Ramos (cell line): ENCODE data around the gene CORO2B.
"Not testable (repeated sequence)": the region's sequence is repeated elsewhere in the genome, so short reads cannot be mapped to it uniquely, and the experiment has no call there.

Experiments used
- in situ Hi-C: fragments of 300-500 bp; cut with MboI; formaldehyde crosslinking; loops from one replicate; pipeline ENCODE4 v1.14.3; 2022; ENCODE audit warnings: low sequenced_read_pairs; ENCODE audit not compliant: unreplicated experiment

Gene CORO2B

DNA sequence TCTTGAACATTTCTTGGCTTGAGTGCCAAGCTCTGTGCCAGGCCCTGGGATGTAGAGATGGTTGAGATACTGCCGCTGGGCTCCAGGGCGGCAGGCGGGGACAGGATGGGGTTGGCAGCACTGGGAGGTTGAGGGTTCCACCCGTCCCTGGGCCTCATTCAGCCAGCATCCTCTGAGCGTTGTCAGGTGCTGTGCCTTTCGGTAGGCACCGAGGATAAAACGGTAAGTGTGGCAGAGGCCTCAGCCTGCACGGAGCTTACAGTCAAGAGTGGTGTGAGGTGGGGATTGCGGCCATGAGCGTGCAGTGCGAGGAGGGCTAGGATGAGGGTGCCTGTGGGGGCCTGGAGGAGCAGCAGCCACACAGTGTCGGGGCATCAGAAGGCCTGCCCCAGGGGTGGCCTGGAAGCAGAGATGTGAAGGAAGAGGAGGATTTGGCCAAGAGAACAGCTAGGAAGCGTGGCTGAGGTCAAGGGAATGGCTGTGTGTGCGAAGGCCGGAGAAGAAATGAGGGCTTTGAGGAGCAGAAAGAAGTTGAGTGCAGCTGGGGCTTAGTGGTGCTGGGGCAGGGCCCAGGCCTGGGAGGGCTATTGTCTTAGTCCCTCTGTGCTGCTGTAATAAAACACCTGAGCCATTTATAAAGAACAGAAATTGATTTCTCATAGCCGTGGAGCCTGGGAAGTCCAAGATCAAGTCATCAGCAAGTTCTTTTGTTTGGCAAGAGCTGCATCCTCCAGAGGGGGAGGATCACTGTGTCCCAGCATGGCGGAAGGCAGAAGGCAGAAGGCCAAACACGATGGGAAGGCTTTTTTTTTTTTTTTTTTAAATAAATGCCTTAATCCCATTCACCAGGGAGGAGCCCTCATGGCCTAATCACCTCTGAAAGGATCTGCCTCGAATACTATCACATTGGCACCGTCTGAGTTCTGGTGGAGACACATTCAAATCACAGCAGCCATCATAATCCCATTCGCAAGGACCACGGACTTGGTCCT is 22.7 kb downstream of the CORO2B start:
- in situ Hi-C loops = no loop called here

DNA sequence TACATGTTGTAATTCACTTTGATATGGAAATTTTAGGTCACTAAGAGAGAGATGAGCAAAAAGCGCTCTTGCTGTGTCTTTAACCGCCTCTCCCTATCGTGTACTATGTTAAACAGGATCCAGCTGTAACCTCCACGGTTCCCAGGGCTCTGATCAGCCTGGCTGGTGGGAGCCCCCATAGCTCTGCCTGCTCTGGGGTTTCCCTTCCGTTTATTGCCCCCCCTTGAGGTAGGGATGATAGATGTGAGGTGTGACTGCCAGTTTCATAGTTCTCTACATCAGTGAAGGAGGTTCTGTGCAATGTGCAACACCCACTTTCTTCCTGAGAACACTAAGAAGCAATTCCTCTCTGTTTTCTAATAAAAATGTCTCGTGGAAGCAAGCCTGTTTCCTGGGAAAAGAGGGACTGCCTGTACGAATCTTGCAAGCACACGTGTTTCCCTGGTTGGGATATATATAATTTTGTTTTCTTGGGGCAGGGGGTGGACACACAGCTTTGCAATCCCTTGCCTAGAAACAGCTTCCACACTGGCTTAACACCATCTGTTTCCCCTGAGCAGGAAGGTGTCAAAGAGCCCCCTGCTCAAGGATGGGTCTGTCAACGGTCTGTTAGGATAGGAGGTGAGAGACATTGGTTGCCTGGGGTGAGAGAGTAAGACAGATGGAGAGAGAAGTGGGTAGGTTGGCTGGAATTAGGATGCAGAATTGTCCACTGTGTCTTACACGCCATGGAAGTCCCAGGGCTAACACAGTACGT is 23.8 kb downstream of the CORO2B start:
- in situ Hi-C loops = no loop called here

- in situ Hi-C loops = no loop called here
Observed at GRCh38 chr15:68603216-68603595, 24.4 kb downstream of the CORO2B start.

GRCh38 chr15:68603951-68604350 is 25.2 kb downstream of the CORO2B start:
- in situ Hi-C loops = no loop called here

DNA sequence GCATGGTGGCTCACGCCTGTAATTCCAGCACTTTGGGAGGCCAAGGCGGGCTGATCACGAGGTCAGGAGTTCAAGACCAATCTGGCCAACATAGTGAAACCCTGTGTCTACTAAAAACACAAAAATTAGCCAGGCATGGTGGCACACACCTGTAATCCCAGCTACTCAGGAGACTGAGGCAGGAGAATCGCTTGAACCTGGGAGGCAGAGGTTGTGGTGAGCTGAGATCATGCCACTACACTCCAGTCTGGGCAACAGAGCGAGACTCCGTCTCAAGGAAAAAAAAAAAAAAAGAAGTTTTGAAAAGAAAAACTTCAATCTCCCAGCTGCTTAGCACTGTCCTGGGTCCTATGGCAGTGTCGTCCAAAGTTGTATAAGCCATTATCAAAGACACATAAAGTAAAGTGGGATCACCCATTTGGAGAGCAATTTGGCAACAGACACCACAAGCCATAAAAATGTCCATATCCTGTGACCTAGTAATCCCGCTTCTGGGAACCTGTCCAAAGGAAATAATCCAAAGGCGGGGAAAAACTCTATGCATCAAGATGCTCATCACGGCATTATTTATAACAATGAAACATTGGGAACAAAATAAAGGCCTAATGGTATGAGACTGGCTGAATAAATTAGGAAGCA is 26.2 kb downstream of the CORO2B start:
- in situ Hi-C loops = not testable (repeated sequence)

DNA sequence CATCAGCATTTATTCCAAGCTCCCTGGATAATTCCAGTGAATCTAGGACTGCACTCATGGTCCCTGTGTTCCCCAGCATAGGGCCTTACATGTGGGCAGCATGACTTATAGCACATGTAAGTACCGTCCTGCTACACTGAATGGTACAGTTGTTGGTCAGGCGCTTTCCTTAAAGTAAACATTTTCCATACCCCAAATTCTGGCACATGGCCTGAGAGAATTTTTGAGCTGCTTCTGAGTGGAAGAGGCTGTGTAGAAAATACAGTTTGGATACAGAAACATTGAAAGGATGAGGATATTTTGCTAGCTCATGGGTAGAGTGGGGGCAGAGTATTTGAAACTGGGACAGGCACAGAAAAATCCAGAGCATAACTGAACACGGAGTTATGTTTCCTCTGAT is 27.6 kb downstream of the CORO2B start:
- in situ Hi-C loops = no loop called here

GRCh38 chr15:68608206-68608843 is 29.5 kb downstream of the CORO2B start:
- in situ Hi-C loops = no loop called here

DNA sequence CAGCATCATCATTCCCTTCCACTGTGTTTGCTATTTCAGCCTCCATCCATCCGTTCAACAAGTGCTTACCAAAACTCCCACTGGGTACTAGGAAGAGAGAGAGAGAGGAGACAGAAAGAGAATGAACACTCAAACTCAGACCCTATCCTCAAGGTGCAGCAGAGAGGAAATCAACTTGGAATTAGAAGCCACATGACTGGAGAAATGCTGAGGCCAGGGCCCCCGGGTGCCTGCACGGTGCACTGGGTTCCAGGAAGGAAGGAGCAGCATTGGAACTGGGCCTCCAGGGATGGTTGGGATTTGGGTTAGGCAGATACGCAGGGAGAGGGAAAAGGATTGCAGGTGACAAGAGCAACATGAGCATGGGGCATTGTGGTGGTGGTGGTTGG is 30.0 kb downstream of the CORO2B start:
- in situ Hi-C loops = no loop called here

- in situ Hi-C loops = no loop called here
Observed at GRCh38 chr15:68609629-68610028, 30.8 kb downstream of the CORO2B start.

DNA sequence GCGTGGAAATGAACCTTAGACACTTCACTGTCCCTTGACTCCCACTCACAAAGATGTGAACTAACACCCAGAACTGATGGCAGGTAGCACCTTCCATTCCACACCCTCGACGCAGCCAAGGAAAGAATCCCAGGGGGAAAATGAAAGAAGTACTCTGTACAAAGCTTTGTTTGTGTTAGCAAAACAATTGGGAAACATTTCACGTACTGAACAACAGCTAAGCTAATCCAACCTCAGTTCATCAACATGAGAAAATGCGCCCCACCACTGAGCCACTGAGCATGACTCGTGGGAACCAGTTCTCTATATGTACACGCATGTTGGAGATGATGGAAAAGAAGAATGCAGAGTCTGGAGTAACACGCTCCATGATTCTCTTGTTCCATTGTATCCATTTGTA is 32.0 kb downstream of the CORO2B start:
- in situ Hi-C loops = no loop called here

DNA sequence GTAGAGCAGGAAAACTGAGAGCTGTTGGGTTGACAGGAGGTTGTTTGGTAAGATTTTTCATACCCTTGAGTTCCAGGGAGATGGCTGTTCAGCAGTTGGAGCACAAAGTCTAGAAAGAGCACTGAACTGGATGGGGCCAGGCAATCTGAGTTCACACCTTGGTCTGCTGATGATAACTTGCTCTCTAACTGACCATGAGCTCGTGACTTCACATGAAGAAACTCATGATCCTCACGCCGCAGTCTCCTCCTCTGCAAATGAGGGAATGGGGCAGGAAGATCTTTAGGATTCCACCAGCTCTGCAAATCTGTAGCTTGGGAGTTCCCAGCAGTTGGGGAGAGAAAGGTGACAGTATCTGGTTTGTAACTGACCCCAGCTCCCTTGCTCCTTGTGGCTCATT is 33.7 kb downstream of the CORO2B start:
- in situ Hi-C loops = no loop called here

- in situ Hi-C loops = no loop called here
Observed at GRCh38 chr15:68612979-68613740, 34.4 kb downstream of the CORO2B start.

- in situ Hi-C loops = no loop called here
Observed at GRCh38 chr15:68614286-68615035, 35.7 kb downstream of the CORO2B start.

DNA sequence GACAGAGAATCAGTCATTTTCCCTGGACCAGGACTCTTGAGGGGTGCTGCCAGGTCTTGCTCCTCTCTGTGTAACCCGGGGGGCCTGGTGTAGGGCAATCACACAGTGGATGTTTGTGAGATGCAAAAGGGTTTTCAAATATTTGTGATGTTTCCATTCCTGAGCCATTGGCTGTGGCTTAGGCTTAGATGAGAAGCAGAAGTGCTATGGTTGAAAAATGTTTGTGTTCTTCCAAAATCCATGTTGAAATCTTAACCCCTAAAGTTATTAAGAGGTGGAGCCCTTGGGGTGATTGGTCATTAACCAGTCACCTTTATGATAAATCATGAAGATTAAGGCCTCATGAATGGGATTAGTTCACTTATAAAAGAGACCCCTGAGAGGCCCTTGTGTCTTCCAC is 36.5 kb downstream of the CORO2B start:
- in situ Hi-C loops = no loop called here

GRCh38 chr15:68615811-68616210 is 37.0 kb downstream of the CORO2B start:
- in situ Hi-C loops = no loop called here

DNA sequence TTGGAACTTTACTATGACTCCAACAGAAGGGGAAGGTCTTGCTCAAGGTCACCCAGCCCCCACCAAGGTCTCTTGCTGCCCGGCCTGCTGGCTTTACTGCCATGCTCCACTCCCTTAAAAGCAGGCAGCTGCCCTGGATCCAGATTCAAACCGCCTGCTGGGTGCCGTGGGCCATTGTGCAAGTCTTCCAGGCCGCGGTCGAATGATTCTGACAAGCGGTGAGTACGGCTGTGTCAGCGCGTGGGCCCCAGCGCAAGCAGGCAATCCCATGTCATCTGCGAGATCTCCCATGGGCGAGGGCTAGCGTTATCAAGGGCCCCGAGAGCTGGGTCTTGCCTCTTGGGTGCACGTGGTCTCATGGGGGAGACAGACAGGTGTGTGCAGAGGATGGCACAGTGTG is 37.6 kb downstream of the CORO2B start:
- in situ Hi-C loops = no loop called here

DNA sequence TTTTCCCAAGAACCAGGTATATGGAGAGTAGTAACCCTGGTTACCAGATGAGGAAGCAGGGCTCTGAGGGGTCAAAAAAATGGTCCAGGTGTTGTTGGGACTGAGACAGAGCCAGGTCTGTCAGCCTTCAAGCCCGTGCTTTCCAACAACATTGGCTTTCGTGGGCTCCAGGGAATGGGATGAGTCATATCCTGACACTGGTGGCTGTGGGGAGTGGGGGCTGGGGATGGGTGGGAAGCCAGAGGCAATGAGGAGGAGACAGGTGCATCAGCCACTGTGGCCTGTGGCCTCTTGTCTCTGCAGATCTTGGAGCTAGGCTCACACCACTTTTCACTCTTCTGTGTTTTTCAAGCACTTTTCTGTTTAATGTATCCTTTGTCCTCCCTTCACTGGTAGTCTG is 38.2 kb downstream of the CORO2B start:
- in situ Hi-C loops = no loop called here

DNA sequence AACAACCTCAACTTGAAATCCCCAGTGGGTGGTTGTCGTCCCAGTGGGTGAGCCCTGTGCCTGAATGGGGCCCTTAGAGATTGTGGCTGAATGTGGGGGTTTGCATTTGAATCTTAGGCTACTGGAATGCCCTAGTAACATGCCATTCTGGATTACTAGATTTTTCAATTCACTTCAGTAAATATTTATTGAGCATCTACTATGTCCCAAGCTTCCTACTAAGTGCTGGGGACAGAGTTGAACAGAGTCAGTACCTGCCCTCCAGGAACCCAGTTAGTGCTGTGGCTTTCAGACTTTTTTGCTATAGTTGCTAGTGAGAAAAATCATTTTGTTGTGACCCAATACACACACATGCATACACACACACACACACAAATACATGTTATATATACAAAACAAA is 39.0 kb downstream of the CORO2B start:
- in situ Hi-C loops = no loop called here

- in situ Hi-C loops = no loop called here
Observed at GRCh38 chr15:68618394-68618793, 39.6 kb downstream of the CORO2B start.
